ENCODE data around the gene SDHAF4.

SDHAF4 gene

GRCh38 chr6:70629929-70630328 lies 63.2 kb downstream of the SDHAF4 start:
- TF ChIP-seq CTCF (IDR thresholded peaks at IDR 0.05; ENCODE audit: low read depth, low read length) (no peak), EZH2phosphoT487 (IDR thresholded peaks at IDR 0.05; ENCODE audit: low read depth) (no peak)
- Histone ChIP-seq H3K4me3 (ENCODE audit: low read length) (no peak overlapping the region), H3K9me3 (ENCODE audit: insufficient read depth, low read length) (no peaks in the 10 kb centered on the region), H3K27ac (ENCODE audit: low read length) (no peak overlapping the region), H3K27me3 (ENCODE audit: low read depth, low read length) (no peaks in the 10 kb centered on the region), H3K79me2 (ENCODE audit: low read length) (no peaks in the 10 kb centered on the region), H3K9ac (ENCODE audit: low read length) (no peak overlapping the region), H3K36me3 (replicated peaks; ENCODE audit: low read depth, low read length) (no peaks in the 10 kb centered on the region), H3K4me1 (ENCODE audit: low read length) (no peaks in the 10 kb centered on the region), H4K20me1 (ENCODE audit: insufficient read depth, low read length) (no peaks in the 10 kb centered on the region), H2AFZ (ENCODE audit: low read depth, low read length) (no peak overlapping the region), H3K4me2 (ENCODE audit: low read length) (no peak overlapping the region)

- Histone ChIP-seq H3K4me1 (ENCODE audit: low read length) (no peaks in the 10 kb centered on the region), H3K9ac (ENCODE audit: low read length) (no peak overlapping the region), H3K27me3 (ENCODE audit: low read depth, low read length) (no peaks in the 10 kb centered on the region), H3K36me3 (replicated peaks; ENCODE audit: low read depth, low read length) (no peaks in the 10 kb centered on the region), H2AFZ (ENCODE audit: low read depth, low read length) (no peak overlapping the region), H3K4me2 (ENCODE audit: low read length) (no peak overlapping the region), H3K79me2 (ENCODE audit: low read length) (no peaks in the 10 kb centered on the region), H3K27ac (ENCODE audit: low read length) (no peak overlapping the region), H4K20me1 (ENCODE audit: insufficient read depth, low read length) (no peaks in the 10 kb centered on the region), H3K4me3 (ENCODE audit: low read length) (no peak overlapping the region), H3K9me3 (ENCODE audit: insufficient read depth, low read length) (no peaks in the 10 kb centered on the region)
- TF ChIP-seq EZH2phosphoT487 (IDR thresholded peaks at IDR 0.05; ENCODE audit: low read depth), result no peak
- TF ChIP-seq CTCF (IDR thresholded peaks at IDR 0.05; ENCODE audit: low read depth, low read length), result no peak
These were observed 67.1 kb downstream of the SDHAF4 start for GRCh38 chr6:70633870-70634269.

GRCh38 chr6:70636596-70636995 lies 69.9 kb downstream of the SDHAF4 start:
- Histone ChIP-seq H3K79me2 (ENCODE audit: low read length) (no peaks in the 10 kb centered on the region), H4K20me1 (ENCODE audit: insufficient read depth, low read length) (no peaks in the 10 kb centered on the region), H3K4me1 (ENCODE audit: low read length) (no peaks in the 10 kb centered on the region), H3K27me3 (ENCODE audit: low read depth, low read length) (no peaks in the 10 kb centered on the region), H3K4me3 (ENCODE audit: low read length) (no peak overlapping the region), H2AFZ (ENCODE audit: low read depth, low read length) (no peak overlapping the region), H3K9ac (ENCODE audit: low read length) (no peak overlapping the region), H3K27ac (ENCODE audit: low read length) (no peak overlapping the region), H3K9me3 (ENCODE audit: insufficient read depth, low read length) (no peaks in the 10 kb centered on the region), H3K36me3 (replicated peaks; ENCODE audit: low read depth, low read length) (no peaks in the 10 kb centered on the region), H3K4me2 (ENCODE audit: low read length) (no peak overlapping the region)
- TF ChIP-seq CTCF (IDR thresholded peaks at IDR 0.05; ENCODE audit: low read depth, low read length), result no peak
- TF ChIP-seq EZH2phosphoT487 (IDR thresholded peaks at IDR 0.05; ENCODE audit: low read depth), result no peak

GRCh38 chr6:70638468-70638867 lies 71.7 kb downstream of the SDHAF4 start:
- H3K9me3 ChIP-seq (ENCODE audit: insufficient read depth, low read length), result no peaks in the 10 kb centered on the region
- H3K27me3 ChIP-seq (ENCODE audit: low read depth, low read length), result no peaks in the 10 kb centered on the region
- no peak overlapping the region for H3K4me2 ChIP-seq (ENCODE audit: low read length)
- no peak overlapping the region for H3K9ac ChIP-seq (ENCODE audit: low read length)
- H3K4me3 ChIP-seq (ENCODE audit: low read length), result no peak overlapping the region
- no peak overlapping the region for H3K27ac ChIP-seq (ENCODE audit: low read length)
- no peaks in the 10 kb centered on the region for H4K20me1 ChIP-seq (ENCODE audit: insufficient read depth, low read length)
- TF ChIP-seq EZH2phosphoT487 (IDR thresholded peaks at IDR 0.05; ENCODE audit: low read depth), result no peak
- no peaks in the 10 kb centered on the region for H3K79me2 ChIP-seq (ENCODE audit: low read length)
- no peak overlapping the region for H2AFZ ChIP-seq (ENCODE audit: low read depth, low read length)
- no peaks in the 10 kb centered on the region for H3K36me3 ChIP-seq (replicated peaks; ENCODE audit: low read depth, low read length)
- no peaks in the 10 kb centered on the region for H3K4me1 ChIP-seq (ENCODE audit: low read length)

Measured in OCI-LY3 (cell line).